Keratinocyte (primary cell): ENCODE measurements around the gene CNKSR3.

Experiments used
- CTCF ChIP-seq, 3 experiments: IDR thresholded peaks in 1 of 3; conservative IDR thresholded peaks in 1 of 3; optimal IDR thresholded peaks in 1 of 3; 2 replicates in 2 of 3; 3 replicates in 1 of 3; pipeline versions ENCODE3 to v1.5.1; 2011; ENCODE audit warnings: low read length in 3 of 3, mild to moderate bottlenecking in 3 of 3, moderate library complexity in 2 of 3, control low read depth in 1 of 3, inconsistent platforms in 1 of 3; ENCODE audit not compliant: insufficient read depth in 2 of 3; ENCODE audit errors: extremely low read depth in 1 of 3
- EZH2 ChIP-seq: IDR thresholded peaks from one replicate; pipeline ENCODE4 v1.6.1; 2012; ENCODE audit warnings: inconsistent platforms, mild to moderate bottlenecking, low read length, moderate library complexity

DNA sequence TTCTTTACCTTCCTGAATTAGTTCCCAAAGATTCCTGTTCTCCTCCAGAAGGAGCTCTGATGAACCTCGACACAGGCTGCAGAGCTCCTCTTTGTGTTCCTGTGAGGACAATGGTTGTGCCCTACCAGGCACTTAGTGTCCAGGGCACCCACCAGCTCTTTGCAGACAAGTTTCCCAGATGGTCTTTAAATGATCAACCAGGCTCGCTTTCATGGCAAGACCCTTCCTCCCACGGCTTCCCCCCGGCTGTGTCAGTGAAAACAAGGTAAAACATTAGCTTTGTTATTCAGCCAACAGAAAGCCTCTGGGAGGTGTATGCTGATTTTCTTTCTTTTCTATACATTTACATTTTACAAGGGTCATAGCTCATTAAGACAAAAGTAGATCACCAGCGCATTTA lies 32.3 kb upstream of the CNKSR3 start:
- no peak for TF ChIP-seq CTCF (optimal IDR thresholded peaks at IDR 0.05 in 1 of 3, IDR thresholded peaks at IDR 0.05 in 1 of 3, conservative IDR thresholded peaks at IDR 0.05 in 1 of 3; ENCODE audit: extremely low read depth in 1 of 3, insufficient read depth in 2 of 3, low read length in 3 of 3)
- TF ChIP-seq EZH2 = no peak
